ENCODE measurements around the gene CLDN1. TPM values are rescaled to one million over a fixed set of nuclear protein-coding genes. Genes with fewer than 3 reads are reported as not detected.

The CLDN1 gene
- total RNA-seq, 1 experiment from 2014 or later: 38.9 TPM

DNA sequence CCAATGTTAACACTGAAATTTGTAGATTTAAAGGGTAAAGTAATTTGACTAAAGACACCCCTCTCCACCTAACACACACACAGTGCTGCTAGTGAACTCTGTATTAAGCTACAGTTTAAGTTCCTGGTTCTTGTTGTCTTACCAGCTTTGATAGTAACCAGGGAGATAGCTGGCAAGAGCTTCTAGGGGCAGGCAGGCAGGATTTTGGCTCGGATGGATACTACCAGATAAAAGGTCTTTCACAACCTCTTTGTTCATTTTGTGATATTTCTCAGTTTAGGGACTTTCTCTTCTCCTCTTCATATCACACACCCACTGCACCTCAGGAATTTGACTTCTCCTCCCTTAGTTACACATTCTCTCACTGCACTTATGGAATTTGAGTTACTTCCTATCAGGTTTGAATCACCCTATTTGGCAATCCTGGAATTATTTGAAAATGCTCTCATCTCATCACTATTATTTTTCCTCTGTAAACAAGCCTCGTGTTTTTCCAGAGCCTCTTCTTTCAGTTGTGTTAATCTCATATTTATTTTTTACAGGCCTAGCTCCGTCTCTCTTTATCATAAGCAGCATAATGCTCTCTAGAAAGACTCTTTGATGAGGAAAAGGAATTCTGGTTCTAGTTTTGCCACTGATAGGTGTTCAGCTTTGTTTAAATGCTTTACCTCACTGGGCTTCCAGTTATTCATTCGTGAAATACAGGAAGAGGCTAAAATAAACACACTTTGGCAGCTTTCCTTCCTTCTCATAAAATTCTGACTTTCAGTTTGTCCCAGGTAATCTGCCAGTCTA lies 23.0 kb upstream of the CLDN1 start:
- H3K4me1 Mint-ChIP-seq (ENCODE audit: low read depth, unreplicated experiment): peaks cover 35% of the 10 kb centered on the region
- BruUV-seq (replicated peaks): no TSS peak
- Histone ChIP-seq H3K4me1 (peaks cover 36% of the 10 kb centered on the region), H3K27me3 (replicated peaks; ENCODE audit: control insufficient read depth, insufficient read depth, low read length) (no peaks in the 10 kb centered on the region), H3K36me3 (ENCODE audit: control insufficient read depth, insufficient read depth, low read length) (no peaks in the 10 kb centered on the region), H3K4me3 (ENCODE audit: low read depth, low read length) (no peak overlapping the region), H3K9me3 (no peaks in the 10 kb centered on the region)
- peaks cover 7% of the 10 kb centered on the region for H3K9me3 Mint-ChIP-seq (ENCODE audit: unreplicated experiment)
- DNase-seq: peak; percentile 52 to 57
- POLR2A ChIA-PET: interaction anchor here (1.2 kb wide), 1 partner anchor 23 kb away, joined by 3 read pairs; the partner anchor contains the start of gene CLDN1
- intact Hi-C loops (cut with micrococcal nuclease; ENCODE audit: unreplicated experiment): loop anchor here (2.0 kb wide), 2 partner anchors 14 to 30 kb away; no protein-coding TSS in a partner anchor
- H3K36me3 Mint-ChIP-seq (ENCODE audit: insufficient read depth, unreplicated experiment): no peaks in the 10 kb centered on the region
- TF ChIP-seq, protein P1, sequence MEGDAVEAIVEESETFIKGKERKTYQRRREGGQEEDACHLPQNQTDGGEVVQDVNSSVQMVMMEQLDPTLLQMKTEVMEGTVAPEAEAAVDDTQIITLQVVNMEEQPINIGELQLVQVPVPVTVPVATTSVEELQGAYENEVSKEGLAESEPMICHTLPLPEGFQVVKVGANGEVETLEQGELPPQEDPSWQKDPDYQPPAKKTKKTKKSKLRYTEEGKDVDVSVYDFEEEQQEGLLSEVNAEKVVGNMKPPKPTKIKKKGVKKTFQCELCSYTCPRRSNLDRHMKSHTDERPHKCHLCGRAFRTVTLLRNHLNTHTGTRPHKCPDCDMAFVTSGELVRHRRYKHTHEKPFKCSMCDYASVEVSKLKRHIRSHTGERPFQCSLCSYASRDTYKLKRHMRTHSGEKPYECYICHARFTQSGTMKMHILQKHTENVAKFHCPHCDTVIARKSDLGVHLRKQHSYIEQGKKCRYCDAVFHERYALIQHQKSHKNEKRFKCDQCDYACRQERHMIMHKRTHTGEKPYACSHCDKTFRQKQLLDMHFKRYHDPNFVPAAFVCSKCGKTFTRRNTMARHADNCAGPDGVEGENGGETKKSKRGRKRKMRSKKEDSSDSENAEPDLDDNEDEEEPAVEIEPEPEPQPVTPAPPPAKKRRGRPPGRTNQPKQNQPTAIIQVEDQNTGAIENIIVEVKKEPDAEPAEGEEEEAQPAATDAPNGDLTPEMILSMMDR (IDR thresholded peaks at IDR 0.05; ENCODE audit: insufficient read depth in 1 of 2, low read depth in 1 of 2, low read length in 1 of 2, severe bottlenecking in 1 of 2, unreplicated experiment in 1 of 2): no peak
- no peaks in the 10 kb centered on the region for H3K27me3 Mint-ChIP-seq (ENCODE audit: insufficient read depth, unreplicated experiment)
- CTCF ChIA-PET: interaction anchor here (1.1 kb wide), 2 partner anchors 23 to 28 kb away, joined by 4 to 8 read pairs; partner anchors contain the start of gene CLDN1
- H3K4me3 Mint-ChIP-seq (ENCODE audit: unreplicated experiment): peak overlapping the region; percentile 50
- peak overlapping the region; percentile 95 for H3K27ac Mint-ChIP-seq (ENCODE audit: unreplicated experiment)

DNA sequence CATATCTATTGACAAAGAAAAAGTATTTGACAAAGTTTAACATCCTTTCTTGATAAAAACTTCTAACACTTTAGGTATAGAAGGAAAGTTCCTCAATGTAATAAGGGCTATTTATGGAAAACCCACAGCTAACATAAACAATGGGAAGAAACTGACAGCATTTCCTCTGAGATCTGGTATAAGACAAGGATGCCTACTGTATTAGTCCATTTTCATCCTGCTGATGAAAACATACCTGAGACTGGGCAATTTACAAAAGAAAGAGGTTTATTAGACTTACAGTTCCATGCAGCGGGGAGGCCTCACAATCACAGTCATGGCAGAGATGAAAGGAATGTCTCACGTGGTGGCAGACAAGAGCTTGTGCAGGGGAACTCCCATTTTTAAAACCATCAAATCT lies 17.8 kb upstream of the CLDN1 start:
- H3K27me3 Mint-ChIP-seq (ENCODE audit: insufficient read depth, unreplicated experiment): no peaks in the 10 kb centered on the region
- peaks cover 12% of the 10 kb centered on the region for H3K4me1 Mint-ChIP-seq (ENCODE audit: low read depth, unreplicated experiment)
- no TSS peak for BruUV-seq (replicated peaks)
- TF ChIP-seq, protein P1 (IDR thresholded peaks at IDR 0.05; ENCODE audit: insufficient read depth in 1 of 2, low read depth in 1 of 2, low read length in 1 of 2, severe bottlenecking in 1 of 2, unreplicated experiment in 1 of 2): no peak
- no peak overlapping the region for H3K4me3 ChIP-seq (ENCODE audit: low read depth, low read length)
- no peaks in the 10 kb centered on the region for H3K27me3 ChIP-seq (replicated peaks; ENCODE audit: control insufficient read depth, insufficient read depth, low read length)
- POLR2A ChIA-PET: no interaction called here
- intact Hi-C loops (cut with micrococcal nuclease; ENCODE audit: unreplicated experiment): no loop called here
- H3K9me3 Mint-ChIP-seq (ENCODE audit: unreplicated experiment): peaks cover 7% of the 10 kb centered on the region
- H3K36me3 Mint-ChIP-seq (ENCODE audit: insufficient read depth, unreplicated experiment): no peaks in the 10 kb centered on the region
- no peak for DNase-seq
- peaks cover 11% of the 10 kb centered on the region for H3K4me1 ChIP-seq
- H3K4me3 Mint-ChIP-seq (ENCODE audit: unreplicated experiment): no peak overlapping the region
- H3K36me3 ChIP-seq (ENCODE audit: control insufficient read depth, insufficient read depth, low read length): no peaks in the 10 kb centered on the region
- H3K9me3 ChIP-seq: no peaks in the 10 kb centered on the region; the same call in 1 of the 2 replicates
- CTCF ChIA-PET: no interaction called here
- no peak overlapping the region for H3K27ac Mint-ChIP-seq (ENCODE audit: unreplicated experiment)

DNA sequence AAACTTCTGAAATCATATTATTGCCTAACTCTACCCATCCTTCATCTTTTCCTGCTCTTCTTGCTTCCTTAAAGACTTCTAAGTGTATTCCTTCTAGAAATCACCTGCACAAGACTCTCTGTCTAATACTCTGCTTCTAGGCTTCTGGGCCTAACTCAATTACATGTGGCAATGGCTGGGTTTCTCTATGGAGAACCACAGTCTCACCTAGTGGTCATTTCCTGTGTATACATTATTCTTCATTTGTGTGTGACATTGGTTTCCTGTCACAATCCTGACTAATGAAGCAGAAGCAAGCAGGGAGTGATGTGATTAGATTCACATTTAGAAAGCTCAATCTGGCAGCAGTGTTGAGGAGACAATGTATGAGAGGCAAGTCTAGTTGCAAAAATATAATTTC lies 16.9 kb upstream of the CLDN1 start:
- BruUV-seq (replicated peaks): no TSS peak
- no peak overlapping the region for H3K4me3 ChIP-seq (ENCODE audit: low read depth, low read length)
- H3K9me3 Mint-ChIP-seq (ENCODE audit: unreplicated experiment): peaks cover 7% of the 10 kb centered on the region
- no peaks in the 10 kb centered on the region for H3K36me3 Mint-ChIP-seq (ENCODE audit: insufficient read depth, unreplicated experiment)
- no peaks in the 10 kb centered on the region for H3K36me3 ChIP-seq (ENCODE audit: control insufficient read depth, insufficient read depth, low read length)
- CTCF ChIA-PET: interaction anchor here (0.9 kb wide), 1 partner anchor 17 kb away, joined by 3 read pairs; the partner anchor contains the start of gene CLDN1
- H3K27me3 Mint-ChIP-seq (ENCODE audit: insufficient read depth, unreplicated experiment): no peaks in the 10 kb centered on the region
- peaks cover 7% of the 10 kb centered on the region for H3K4me1 Mint-ChIP-seq (ENCODE audit: low read depth, unreplicated experiment)
- no peak overlapping the region for H3K4me3 Mint-ChIP-seq (ENCODE audit: unreplicated experiment)
- intact Hi-C loops (cut with micrococcal nuclease; ENCODE audit: unreplicated experiment): no loop called here
- DNase-seq: no peak
- TF ChIP-seq, protein P1 (IDR thresholded peaks at IDR 0.05; ENCODE audit: insufficient read depth in 1 of 2, low read depth in 1 of 2, low read length in 1 of 2, severe bottlenecking in 1 of 2, unreplicated experiment in 1 of 2): peak in 1 of 2 experiments; percentile 15
- H3K27ac Mint-ChIP-seq (ENCODE audit: unreplicated experiment): no peak overlapping the region
- H3K4me1 ChIP-seq: peaks cover 1% of the 10 kb centered on the region; the same call in 1 of the 2 replicates
- POLR2A ChIA-PET: no interaction called here
- H3K27me3 ChIP-seq (replicated peaks; ENCODE audit: control insufficient read depth, insufficient read depth, low read length): no peaks in the 10 kb centered on the region
- H3K9me3 ChIP-seq: no peaks in the 10 kb centered on the region; the same call in 1 of the 2 replicates
